NCI-H524 treated with DMSO at 0.1 percent for 48 hours (cell line): ENCODE measurements around the gene TAF7L.
A peak's percentile ranks its signal among the peaks of the same experiment; 100 is the strongest.
"Not testable (repeated sequence)": the region's sequence is repeated elsewhere in the genome, so short reads cannot be mapped to it uniquely, and the experiment has no call there.

ENCODE experiments used
- DNase-seq: peaks from one replicate; lab custom pipeline; 2025; lab: John Stamatoyannopoulos, UW

TAF7L gene

GRCh38 chrX:101290957-101291603 is at the start of gene TAF7L:
TAF7L (minus strand) TSS chrX:101291334; CDS start chrX:101287543, 3,791 bp downstream.
- DNase-seq, result no peak

- DNase-seq, result no peak
Measured at GRCh38 chrX:101337776-101338271, 46.7 kb upstream of the TAF7L start.

GRCh38 chrX:101334310-101334709 is 43.2 kb upstream of the TAF7L start:
- DNase-seq, result not testable (repeated sequence)

DNA sequence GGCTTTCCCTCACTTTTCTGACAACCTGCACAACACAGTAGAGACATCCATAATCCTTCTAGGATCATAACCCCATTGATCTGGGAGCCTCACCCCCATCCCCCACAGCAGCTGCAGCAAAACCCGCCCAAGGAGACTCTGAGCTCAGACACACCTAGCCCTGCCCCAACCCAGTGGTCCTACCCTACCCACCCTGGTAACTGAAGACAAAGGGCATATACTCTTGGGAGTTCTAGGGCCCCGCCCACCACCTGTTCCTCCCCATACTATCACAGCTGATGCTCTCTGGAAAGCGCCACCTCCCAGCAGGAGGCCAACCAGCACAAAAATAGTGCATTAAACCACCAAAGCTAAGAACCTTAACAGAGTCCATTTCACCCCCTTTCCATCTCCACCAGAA is 35.5 kb upstream of the TAF7L start:
- DNase-seq, result peak; percentile 11

- DNase-seq, result no peak
Measured at GRCh38 chrX:101303790-101304189, 12.7 kb upstream of the TAF7L start.

- DNase-seq, result not testable (repeated sequence)
Measured at GRCh38 chrX:101295603-101296002, 4.5 kb upstream of the TAF7L start.

GRCh38 chrX:101287402-101287801 is 3.7 kb downstream of the TAF7L start:
- peak; percentile 7 for DNase-seq

- no peak for DNase-seq
Measured at GRCh38 chrX:101276238-101276637, 14.9 kb downstream of the TAF7L start.

DNA sequence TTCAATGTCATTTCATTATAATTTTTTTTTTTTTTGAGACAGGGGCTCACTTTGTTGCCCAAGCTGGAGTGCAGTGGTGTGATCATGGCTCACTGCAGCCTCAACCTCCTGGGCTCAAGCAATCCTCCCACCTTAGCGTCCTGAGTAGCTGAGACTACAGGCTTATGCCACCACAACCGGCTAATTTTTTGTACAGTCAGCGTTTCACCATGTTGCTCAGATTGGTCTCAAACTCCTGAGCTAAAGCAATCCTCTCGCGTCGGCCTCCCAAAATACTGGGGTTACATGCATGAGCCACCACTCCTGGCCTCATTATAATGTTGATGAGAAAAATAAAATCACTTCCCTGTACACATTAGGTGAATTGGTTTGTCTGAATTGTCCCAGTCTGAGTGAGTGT is 16.9 kb downstream of the TAF7L start:
- no peak for DNase-seq

DNA sequence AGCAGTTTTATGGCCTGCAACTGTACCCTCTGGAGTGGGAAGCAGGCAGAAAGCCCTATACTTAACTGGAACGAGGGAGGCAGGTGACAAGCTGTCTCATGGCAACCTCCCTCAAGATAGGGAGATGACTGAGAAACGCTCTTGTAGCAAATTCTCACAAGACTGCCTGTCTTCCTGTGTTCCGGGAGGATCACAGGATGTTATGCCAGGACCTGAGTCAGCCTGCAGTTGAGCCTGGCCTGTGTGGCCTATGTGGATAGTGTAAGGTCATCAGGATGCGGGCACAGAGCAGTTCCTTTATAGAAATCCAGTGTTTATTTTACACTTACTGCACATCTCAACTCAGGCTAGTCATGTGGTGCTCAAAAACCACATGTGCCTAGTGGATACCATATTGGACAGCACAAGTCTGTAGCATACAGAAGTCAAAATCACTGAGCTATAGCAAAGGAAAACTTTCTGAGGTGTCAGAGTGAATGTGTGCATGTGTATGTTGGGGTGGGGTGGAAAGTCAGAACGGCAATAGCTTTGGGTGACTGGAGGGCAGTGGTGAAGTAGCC is 25.2 kb downstream of the TAF7L start:
- DNase-seq, result no peak

GRCh38 chrX:101263766-101264165 is 27.4 kb downstream of the TAF7L start:
- no peak for DNase-seq

- no peak for DNase-seq
Measured at GRCh38 chrX:101262590-101262989, 28.5 kb downstream of the TAF7L start.

DNA sequence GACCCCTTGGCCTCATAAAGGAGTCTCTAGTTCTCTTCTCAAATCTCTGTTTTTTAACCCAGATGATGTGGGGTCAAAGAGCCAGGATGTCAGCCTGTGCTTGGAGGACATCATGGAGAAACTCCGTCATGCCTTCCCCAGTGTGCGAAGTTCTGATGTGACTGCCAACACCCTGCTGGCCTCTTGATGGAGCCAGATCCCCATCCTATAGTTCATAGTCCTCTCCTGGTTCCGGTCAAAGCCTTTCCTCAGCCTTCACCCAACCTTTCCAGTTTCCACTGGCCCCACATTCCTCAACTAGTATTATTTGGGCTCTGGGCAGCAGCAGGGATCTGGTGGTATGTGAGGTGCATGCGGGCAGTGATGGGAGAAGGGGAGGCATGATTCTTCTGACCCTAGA is 30.7 kb downstream of the TAF7L start:
- no peak for DNase-seq

DNA sequence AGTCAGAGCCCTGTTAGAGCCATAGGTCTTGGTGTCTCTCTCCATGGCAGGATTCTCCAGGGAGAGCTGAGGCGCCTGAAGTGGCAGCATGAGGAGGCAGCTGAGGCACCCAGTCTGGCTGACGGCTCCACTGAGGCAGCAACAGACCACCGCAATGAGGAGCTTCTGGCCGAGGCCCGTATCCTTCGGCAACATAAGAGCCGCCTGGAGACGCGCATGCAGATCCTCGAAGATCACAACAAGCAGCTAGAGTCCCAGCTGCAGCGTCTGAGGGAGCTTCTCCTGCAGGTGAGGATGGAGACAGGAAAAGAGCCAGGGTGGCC is 32.9 kb downstream of the TAF7L start:
- DNase-seq, result no peak

DNA sequence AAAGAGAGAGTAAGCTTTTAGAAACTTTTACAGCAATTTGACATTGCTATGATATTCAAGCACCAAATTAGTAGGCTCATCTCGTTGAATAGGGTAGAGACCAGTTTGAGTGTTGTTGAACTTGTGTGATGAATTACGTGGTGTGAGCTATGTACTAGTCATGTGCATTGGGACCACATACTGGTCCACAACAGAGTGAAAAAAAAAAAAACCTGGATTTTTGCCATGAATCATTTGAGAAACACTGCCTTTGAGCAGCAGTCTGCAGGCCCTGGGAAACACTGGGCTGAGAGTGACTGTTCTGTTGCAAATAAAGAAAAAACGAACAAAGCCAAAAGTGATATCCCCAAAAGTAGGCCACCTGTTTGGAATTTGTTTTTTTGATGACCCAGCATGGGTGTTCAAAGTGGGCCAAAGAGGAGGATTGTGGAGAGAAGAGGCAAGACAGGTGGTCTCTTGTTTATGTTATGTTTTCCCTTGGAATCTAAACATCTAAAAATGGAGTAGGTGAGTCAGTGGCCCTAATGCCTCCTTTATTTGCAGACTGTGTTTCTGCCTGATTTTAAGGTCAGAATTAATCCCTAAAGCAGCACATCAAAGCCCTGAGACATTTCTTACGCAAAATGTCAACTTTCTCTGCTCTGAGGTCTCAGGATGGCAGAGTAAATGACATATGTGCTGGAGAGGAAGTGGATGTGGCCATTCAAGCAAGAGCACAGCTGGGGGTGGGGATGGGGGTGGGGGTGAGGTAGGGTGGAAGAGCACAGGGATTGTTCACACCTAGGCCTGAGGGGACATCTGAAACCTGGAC is 33.5 kb downstream of the TAF7L start:
- no peak for DNase-seq

DNA sequence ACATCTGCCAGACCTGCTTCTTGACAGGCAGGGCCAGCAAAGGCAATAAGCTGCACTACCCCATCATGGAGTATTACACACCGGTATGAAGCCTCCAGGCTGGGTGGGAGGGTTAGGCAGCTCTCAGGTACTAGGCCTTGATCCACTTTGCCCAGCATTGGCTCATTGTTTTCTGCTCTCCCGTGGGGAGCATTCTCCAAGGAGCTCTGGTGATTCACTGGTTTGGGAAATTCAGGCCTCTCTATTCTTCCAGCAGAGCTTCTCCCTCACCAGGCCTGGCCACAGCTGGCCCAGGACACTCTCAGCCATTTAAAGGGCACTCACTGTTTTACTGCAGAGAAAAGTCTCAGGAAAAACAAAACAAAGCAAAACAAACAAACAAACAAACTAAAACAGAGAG is 38.5 kb downstream of the TAF7L start:
- DNase-seq, result no peak

GRCh38 chrX:101241531-101241930 is 49.6 kb downstream of the TAF7L start:
- DNase-seq, result no peak

- no peak for DNase-seq
Measured at GRCh38 chrX:101237041-101237440, 54.1 kb downstream of the TAF7L start.

DNA sequence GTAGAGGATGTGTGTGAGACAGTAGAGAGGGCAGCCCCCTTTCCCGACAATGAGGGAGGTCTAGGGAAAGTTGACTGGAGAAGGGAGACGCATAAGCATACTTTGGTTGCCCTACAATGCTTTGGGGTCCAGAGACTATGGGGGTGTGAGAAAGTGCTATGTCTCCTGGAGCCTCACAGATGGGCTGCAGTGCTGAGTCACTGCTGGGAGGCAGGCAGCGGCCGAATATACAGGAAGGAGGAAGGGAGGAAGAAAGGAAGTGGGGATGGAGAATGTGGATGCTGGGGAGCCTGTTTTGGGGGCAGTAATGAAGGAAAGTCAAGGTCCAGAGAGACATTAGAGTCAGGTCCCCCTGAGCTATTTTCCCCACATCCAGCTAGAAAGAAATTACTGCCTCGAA is 58.8 kb downstream of the TAF7L start:
- DNase-seq, result no peak

DNA sequence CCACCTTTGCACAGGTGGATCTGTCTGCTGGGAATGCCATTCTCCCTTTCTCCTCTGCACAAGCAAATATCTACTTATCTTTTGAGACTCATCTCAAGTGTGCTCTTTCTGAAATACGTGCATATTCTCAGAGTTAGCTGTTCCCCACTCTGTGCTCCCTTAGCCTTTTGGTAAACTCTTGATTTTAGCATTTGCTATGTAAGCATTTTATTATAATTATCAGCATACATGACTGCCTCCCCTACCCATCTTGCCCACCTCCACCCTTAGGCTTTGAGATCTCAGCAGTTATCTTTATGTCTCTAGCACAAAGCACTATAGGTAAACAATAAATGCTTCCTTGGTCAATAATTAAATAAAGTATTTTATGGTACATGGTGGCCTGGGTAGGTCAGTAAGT is 60.1 kb downstream of the TAF7L start:
- DNase-seq, result no peak

DNA sequence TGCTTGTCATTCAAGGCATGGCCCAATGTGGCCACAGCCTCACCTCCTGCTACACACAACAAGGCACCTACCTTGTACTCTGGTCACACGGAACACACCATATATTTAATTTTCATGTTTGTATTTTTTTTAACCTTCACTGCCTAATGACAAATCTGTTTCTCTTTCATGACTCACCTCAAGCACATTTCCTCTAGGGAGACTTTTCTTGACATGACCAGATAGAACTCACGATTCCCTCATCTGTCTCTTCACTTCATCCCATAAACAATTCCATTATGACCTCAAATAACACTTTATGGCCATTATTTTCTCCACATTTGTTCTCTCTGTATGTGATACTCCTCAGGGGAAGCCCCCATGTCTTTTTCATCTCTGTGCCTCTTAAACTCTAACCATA is 60.5 kb downstream of the TAF7L start:
- no peak for DNase-seq

GRCh38 chrX:101229170-101229569 is 62.0 kb downstream of the TAF7L start:
- DNase-seq, result no peak

DNA sequence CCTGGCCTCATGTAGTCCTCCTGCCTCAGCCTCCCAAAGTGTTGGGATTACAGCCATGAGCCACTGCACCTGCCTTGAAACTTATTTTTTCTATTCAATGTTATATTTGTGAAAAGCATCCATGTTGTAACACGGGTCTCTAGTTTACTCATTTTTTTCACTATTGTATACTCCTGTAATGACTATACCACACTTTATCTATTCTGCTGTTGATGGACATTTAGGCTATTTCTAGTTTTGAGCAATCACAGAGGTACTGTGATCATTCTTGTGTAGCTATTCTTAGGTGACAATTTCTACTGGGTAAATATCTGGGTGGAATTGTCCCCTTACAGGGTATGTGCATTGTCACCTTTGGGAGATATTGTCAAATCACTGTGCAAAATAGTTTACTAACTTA is 67.9 kb downstream of the TAF7L start:
- DNase-seq, result no peak
